CD4-positive, alpha-beta T cell treated with Interleukin-17A for 1 hour (primary cell): ENCODE results near the gene IQGAP2.

ENCODE experiments used
- DNase-seq: peaks from one replicate; pipeline ENCODE4 v3.0.0-alpha.2; 2020

Gene IQGAP2

GRCh38 chr5:76384189-76384588 lies 18.9 kb upstream of the IQGAP2 start:
- no peak for DNase-seq

GRCh38 chr5:76384705-76385104 lies 18.4 kb upstream of the IQGAP2 start:
- DNase-seq = no peak

- no peak for DNase-seq
Measured at GRCh38 chr5:76385540-76385939, 17.5 kb upstream of the IQGAP2 start.

GRCh38 chr5:76386360-76386759 lies 16.7 kb upstream of the IQGAP2 start:
- DNase-seq = no peak

GRCh38 chr5:76388236-76388635 lies 14.8 kb upstream of the IQGAP2 start:
- no peak for DNase-seq

- no peak for DNase-seq
Measured at GRCh38 chr5:76388791-76389512, 14.1 kb upstream of the IQGAP2 start.

- DNase-seq = no peak
Measured at GRCh38 chr5:76389513-76390154, 13.5 kb upstream of the IQGAP2 start.

GRCh38 chr5:76391014-76391413 lies 12.1 kb upstream of the IQGAP2 start:
- DNase-seq = peak; percentile 52

GRCh38 chr5:76393035-76393680 lies 9.9 kb upstream of the IQGAP2 start:
- peak; percentile 38 for DNase-seq

- no peak for DNase-seq
Measured at GRCh38 chr5:76397200-76397599, 5.9 kb upstream of the IQGAP2 start.

- no peak for DNase-seq
Measured at GRCh38 chr5:76399268-76399667, 3.8 kb upstream of the IQGAP2 start.

- no peak for DNase-seq
Measured at GRCh38 chr5:76400466-76400865, 2.6 kb upstream of the IQGAP2 start.

- DNase-seq = peak; percentile 37
Measured at GRCh38 chr5:76401801-76402250, 1.3 kb upstream of the IQGAP2 start.

GRCh38 chr5:76402251-76402885 lies 717 bp upstream of the IQGAP2 start:
- DNase-seq = peak; percentile 90

- peak; percentile 79 for DNase-seq
Measured at GRCh38 chr5:76403766-76404222, 709 bp downstream of the IQGAP2 start.

GRCh38 chr5:76404223-76405211 lies 1.4 kb downstream of the IQGAP2 start:
- peak; percentile 83 for DNase-seq

GRCh38 chr5:76406014-76406413 lies 2.9 kb downstream of the IQGAP2 start:
- DNase-seq = peak; percentile 9

- no peak for DNase-seq
Measured at GRCh38 chr5:76406673-76407072, 3.6 kb downstream of the IQGAP2 start.

GRCh38 chr5:76408104-76408654 lies 5.1 kb downstream of the IQGAP2 start:
- peak; percentile 15 for DNase-seq

- DNase-seq = no peak
Measured at GRCh38 chr5:76412511-76412910, 9.4 kb downstream of the IQGAP2 start.

GRCh38 chr5:76413746-76414145 lies 10.7 kb downstream of the IQGAP2 start:
- DNase-seq = no peak

GRCh38 chr5:76414788-76415187 lies 11.7 kb downstream of the IQGAP2 start:
- DNase-seq = no peak
